Transverse colon (tissue), 4 donors: ENCODE results near the gene PDE3B. TPM values are rescaled to one million over a fixed set of nuclear protein-coding genes. Genes with fewer than 3 reads are reported as not detected.

ENCODE experiments used
- DNase-seq: peaks from one replicate; pipeline ENCODE4 v3.0.0-alpha.2; 2019
- H3K27ac ChIP-seq, 4 donors: fragments of 200-600 bp; sonication (generic); 2 replicates each; pipeline ENCODE4 v1.5.1; 2016 to 2018; ENCODE audit warnings: inconsistent platforms in 4 of 4
- H3K27me3 ChIP-seq: fragments of 200-600 bp; sonication (generic); 2 replicates; pipeline ENCODE4 v1.5.1; 2017; ENCODE audit warnings: inconsistent platforms
- H3K36me3 ChIP-seq, 4 donors: fragments of 200-600 bp; sonication (generic); 2 replicates each; pipeline ENCODE4 v1.5.1; 2017 to 2019; ENCODE audit warnings: inconsistent platforms in 4 of 4
- H3K4me1 ChIP-seq, 4 donors: fragments of 200-600 bp; sonication (generic); 2 replicates each; pipeline ENCODE4 v1.5.1; 2017 to 2020; ENCODE audit warnings: inconsistent platforms in 4 of 4
- H3K4me3 ChIP-seq, 4 donors: fragments of 200-600 bp; sonication (generic); 1 replicate in 1 of 4; 2 replicates in 3 of 4; pipeline versions ENCODE4 v1.5.1 to v1.6.1; 2017 to 2019; ENCODE audit warnings: inconsistent platforms in 4 of 4
- H3K9me3 ChIP-seq, 2 donors: fragments of 200-600 bp; sonication (generic); 2 replicates each; pipeline ENCODE4 v1.5.1; 2017 to 2019; ENCODE audit warnings: inconsistent platforms in 2 of 2
- CTCF ChIP-seq, 5 experiments: fragments of 200-600 bp in 3 of 5; fragments of 450-650 bp in 2 of 5; sonication (generic) in 3 of 5; IDR thresholded peaks; 1 replicate in 2 of 5; 2 replicates in 3 of 5; pipeline ENCODE4 v1.5.1; 2016 to 2017; ENCODE audit warnings: antibody characterized with exemption in 5 of 5, inconsistent platforms in 3 of 5, mild to moderate bottlenecking in 2 of 5, moderate library complexity in 1 of 5
- EP300 ChIP-seq: sonication (generic); formaldehyde crosslinking; IDR thresholded peaks from one replicate; pipeline ENCODE4 v1.6.1; 2017; ENCODE audit warnings: antibody characterized with exemption, low read depth
- POLR2A ChIP-seq: fragments of 450-650 bp; IDR thresholded peaks from one replicate; pipeline ENCODE4 v1.6.1; 2016; ENCODE audit warnings: antibody characterized with exemption, mild to moderate bottlenecking, moderate library complexity
- POLR2AphosphoS5 ChIP-seq, 3 donors: sonication (generic); formaldehyde crosslinking; IDR thresholded peaks; one replicate each; pipeline ENCODE4 v1.6.1; 2016; ENCODE audit warnings: antibody characterized with exemption in 3 of 3
- WGBS, 2 donors: methylation state at CpG; one replicate each; pipeline ENCODE4 v1.1.5; 2018; ENCODE audit warnings: low coverage in 1 of 2; 5-methylcytosine and 5-hydroxymethylcytosine counted together
- in situ Hi-C, 4 donors: fragments of 200-750 bp; cut with MboI; loops; one replicate each; pipeline versions ENCODE4 v1.15.0 to v1.15.1; 2017; ENCODE audit warnings: low sequenced_read_pairs in 3 of 4, low pct_ligation_motif_present in 1 of 4, low pct_unique_long_range_greater_than_20kb in 1 of 4
- intact Hi-C: fragments of 100-400 bp; cut with DNase I; formaldehyde crosslinking; loops from one replicate; pipeline ENCODE4 v1.15.1; 2023; ENCODE audit warnings: low total_unique reads
- total RNA-seq, 4 donors: library from RNA; depleted of rRNA; stranded (reverse); fragments of >200 nt; gene quantifications; one replicate each; pipeline ENCODE4 v1.1.0, GENCODE V29; 2016

Gene PDE3B
- total RNA-seq, 4 donors from 2014 or later, result 48.1 to 91.1 (median 66.1) TPM

- Histone ChIP-seq H3K27me3 (no peaks in the 10 kb centered on the region), H3K9me3 (no peaks in the 10 kb centered on the region), H3K36me3 (no peaks in the 10 kb centered on the region), H3K4me1 (peaks cover 9 to 49% (median 26%) of the 10 kb centered on the region in 4 donors), H3K27ac (peak overlapping the region; percentile 32 to 93 (median 92)), H3K4me3 (no peak overlapping the region)
- TF ChIP-seq POLR2AphosphoS5 (IDR thresholded peaks at IDR 0.05) (no peak), CTCF (IDR thresholded peaks at IDR 0.05) (no peak), EP300 (no peak), POLR2A (no peak)
- no peak for DNase-seq
- in situ Hi-C loops (loop anchor here in 3 of 4 donors (10.0 to 25.0 kb wide), 5 partner anchors 87 to 253 kb away; partner anchors contain the start of gene CYP2R1 (in 3 of the 3)), intact Hi-C loops (loop anchor here (5.0 kb wide), 1 partner anchor 94 kb away; no protein-coding TSS in a partner anchor)
- 50 to 69% methylated on average over 4 of the region's 4 CpGs for WGBS, 2 donors
Measured at GRCh38 chr11:14641801-14642200, 1.8 kb upstream of the PDE3B start.

- DNase-seq, result no peak
- Histone ChIP-seq H3K27ac (peak overlapping the region; percentile 91 to 96 (median 92)), H3K4me3 (peak overlapping the region in 1 of 4 donors; percentile 73), H3K27me3 (no peaks in the 10 kb centered on the region), H3K4me1 (peaks cover 9 to 43% (median 26%) of the 10 kb centered on the region in 4 donors), H3K9me3 (no peaks in the 10 kb centered on the region), H3K36me3 (no peaks in the 10 kb centered on the region)
- no peak for TF ChIP-seq CTCF (IDR thresholded peaks at IDR 0.05)
- TF ChIP-seq POLR2A, result no peak
- no peak for TF ChIP-seq POLR2AphosphoS5 (IDR thresholded peaks at IDR 0.05)
- no peak for TF ChIP-seq EP300
- in situ Hi-C loops (loop anchor here in 3 of 4 donors (10.0 to 25.0 kb wide), 5 partner anchors 88 to 252 kb away; partner anchors contain the start of gene CYP2R1 (in 3 of the 3)), intact Hi-C loops (loop anchor here (5.0 kb wide), 1 partner anchor 95 kb away; no protein-coding TSS in a partner anchor)
- WGBS, 2 donors, result 79 to 87% methylated on average over 4 to 5 of the region's 5 CpGs
Measured at GRCh38 chr11:14642453-14642852, 1.2 kb upstream of the PDE3B start.

DNA sequence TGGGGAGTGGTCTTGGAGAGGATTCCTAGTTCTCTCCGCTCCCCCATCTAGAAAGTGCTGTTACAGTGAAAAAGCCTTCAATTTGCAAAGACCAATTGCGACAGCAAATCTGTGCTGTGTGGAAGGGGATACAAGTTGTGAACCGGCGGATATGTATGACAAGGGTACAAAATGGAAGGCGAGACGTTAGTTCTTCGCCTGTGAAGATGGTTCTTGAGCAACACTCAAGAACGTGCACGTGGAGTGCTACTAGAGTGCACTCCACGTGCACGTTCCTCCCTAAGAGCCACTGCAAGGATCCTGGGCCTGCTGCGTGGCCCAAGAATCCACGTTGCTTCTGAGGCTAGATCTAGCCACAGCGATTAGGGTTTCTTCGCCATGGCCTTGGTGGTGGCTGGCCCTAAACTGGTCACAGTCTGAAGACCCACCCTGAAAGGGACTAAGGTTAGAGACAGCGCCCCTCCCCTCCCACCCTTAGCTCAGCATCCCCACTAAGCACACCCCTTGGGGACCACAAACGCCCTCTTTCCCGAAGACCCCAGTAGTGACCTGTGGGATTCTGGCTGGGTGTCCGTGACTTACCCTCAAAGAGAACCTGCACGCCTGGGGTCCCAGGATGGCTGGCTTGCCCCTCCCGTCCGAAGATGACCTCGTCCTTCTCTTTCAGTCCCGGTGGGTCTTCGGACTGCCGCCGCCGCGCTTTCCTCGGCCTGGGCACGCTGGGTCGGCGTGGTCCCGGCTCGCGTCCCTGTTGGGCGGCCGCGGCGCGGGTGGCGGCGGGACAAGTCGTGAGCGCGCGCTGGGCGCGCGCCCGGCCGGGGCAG is 519 bp upstream of the PDE3B start:
- H3K4me3 ChIP-seq, result peak overlapping the region; percentile 6 to 88 (median 74)
- no peaks in the 10 kb centered on the region for H3K27me3 ChIP-seq
- peaks cover 9 to 48% (median 27%) of the 10 kb centered on the region in 4 donors for H3K4me1 ChIP-seq
- H3K36me3 ChIP-seq, result no peaks in the 10 kb centered on the region
- peak overlapping the region; percentile 91 to 96 (median 92) for H3K27ac ChIP-seq
- in situ Hi-C loops, result loop anchor here in 3 of 4 donors (10.0 to 25.0 kb wide), 5 partner anchors 88 to 252 kb away; partner anchors contain the start of gene CYP2R1 (in 3 of the 3)
- no peaks in the 10 kb centered on the region for H3K9me3 ChIP-seq
- WGBS, 2 donors, result 34 to 100% methylated on average over 1 to 36 of the region's 52 CpGs
- intact Hi-C loops, result loop anchor here (5.0 kb wide), 1 partner anchor 96 kb away; no protein-coding TSS in a partner anchor
- DNase-seq, result peak; percentile 15
- TF ChIP-seq EP300 (no peak), POLR2A (no peak), POLR2AphosphoS5 (IDR thresholded peaks at IDR 0.05) (no peak), CTCF (IDR thresholded peaks at IDR 0.05) (no peak)
